ENCODE measurements around the gene HNRNPH1.

DNA sequence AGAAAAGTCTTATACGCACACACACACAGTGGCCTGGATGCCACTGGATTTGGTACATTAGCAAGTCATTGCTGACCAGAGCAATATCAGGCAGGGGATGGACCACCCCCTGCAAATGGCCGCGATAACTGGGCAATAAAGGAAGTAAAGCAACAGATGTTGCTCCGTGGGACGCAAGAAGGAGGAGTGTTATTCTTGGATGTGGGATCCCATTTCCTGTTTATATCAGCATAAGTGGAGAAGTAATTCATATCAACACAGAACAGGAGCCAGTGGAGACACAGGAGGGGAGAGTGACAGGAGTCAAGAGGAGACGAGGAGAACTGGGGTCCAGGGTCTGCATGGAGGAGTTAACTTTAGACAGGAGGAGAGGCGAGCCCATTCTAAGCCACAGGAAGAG lies 54.8 kb downstream of the HNRNPH1 start:
- TF ChIP-seq, protein P1, sequence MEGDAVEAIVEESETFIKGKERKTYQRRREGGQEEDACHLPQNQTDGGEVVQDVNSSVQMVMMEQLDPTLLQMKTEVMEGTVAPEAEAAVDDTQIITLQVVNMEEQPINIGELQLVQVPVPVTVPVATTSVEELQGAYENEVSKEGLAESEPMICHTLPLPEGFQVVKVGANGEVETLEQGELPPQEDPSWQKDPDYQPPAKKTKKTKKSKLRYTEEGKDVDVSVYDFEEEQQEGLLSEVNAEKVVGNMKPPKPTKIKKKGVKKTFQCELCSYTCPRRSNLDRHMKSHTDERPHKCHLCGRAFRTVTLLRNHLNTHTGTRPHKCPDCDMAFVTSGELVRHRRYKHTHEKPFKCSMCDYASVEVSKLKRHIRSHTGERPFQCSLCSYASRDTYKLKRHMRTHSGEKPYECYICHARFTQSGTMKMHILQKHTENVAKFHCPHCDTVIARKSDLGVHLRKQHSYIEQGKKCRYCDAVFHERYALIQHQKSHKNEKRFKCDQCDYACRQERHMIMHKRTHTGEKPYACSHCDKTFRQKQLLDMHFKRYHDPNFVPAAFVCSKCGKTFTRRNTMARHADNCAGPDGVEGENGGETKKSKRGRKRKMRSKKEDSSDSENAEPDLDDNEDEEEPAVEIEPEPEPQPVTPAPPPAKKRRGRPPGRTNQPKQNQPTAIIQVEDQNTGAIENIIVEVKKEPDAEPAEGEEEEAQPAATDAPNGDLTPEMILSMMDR (conservative IDR thresholded peaks at IDR 0.05) = no peak
- TF ChIP-seq EZH2 (IDR thresholded peaks at IDR 0.05; ENCODE audit: low read depth) = no peak
